Measurements from ENCODE around the gene VCAN. TPM values are rescaled to one million over a fixed set of nuclear protein-coding genes. Genes with fewer than 3 reads are reported as not detected.

VCAN gene
- total and polyA plus RNA-seq, 4 donors: 0.97 to 15.6 (median 4.8) TPM

- no peak for DNase-seq (ENCODE audit: low spot score)
- Histone ChIP-seq H3K4me3 (ENCODE audit: low read depth in 1 of 3, low read length in 3 of 3) (no peak overlapping the region), H3K27ac (ENCODE audit: low read depth in 1 of 2, low read length in 2 of 2) (no peak overlapping the region), H3K27me3 (ENCODE audit: control insufficient read depth in 4 of 4, insufficient read depth in 4 of 4, low read length in 3 of 4) (no peaks in the 10 kb centered on the region), H3K9me3 (ENCODE audit: control insufficient read depth in 4 of 4, low read length in 3 of 4) (no peaks in the 10 kb centered on the region), H3K36me3 (ENCODE audit: control insufficient read depth in 4 of 4, insufficient read depth in 3 of 4, low read depth in 1 of 4, low read length in 3 of 4) (no peaks in the 10 kb centered on the region), H3K4me1 (ENCODE audit: control insufficient read depth in 4 of 4, insufficient read depth in 4 of 4, low read length in 3 of 4) (no peaks in the 10 kb centered on the region), H3K9ac (ENCODE audit: low read depth in 1 of 2, low read length in 2 of 2) (no peak overlapping the region)
- TF ChIP-seq HNF4A (conservative IDR thresholded peaks at IDR 0.05) (no peak), RXRA (IDR thresholded peaks at IDR 0.05) (no peak), FOXA2 (IDR thresholded peaks at IDR 0.05) (no peak), TAF1 (conservative IDR thresholded peaks at IDR 0.05) (no peak), EGR1 (IDR thresholded peaks at IDR 0.05; ENCODE audit: low read depth in 2 of 2) (no peak), NR2F2 (IDR thresholded peaks at IDR 0.05) (no peak), SP1 (IDR thresholded peaks at IDR 0.05) (no peak), GABPA (IDR thresholded peaks at IDR 0.05 in 1 of 2, conservative IDR thresholded peaks at IDR 0.05 in 1 of 2) (no peak), RAD21 (IDR thresholded peaks at IDR 0.05) (no peak), FOXA1 (IDR thresholded peaks at IDR 0.05) (no peak), JUND (IDR thresholded peaks at IDR 0.05) (no peak), YY1 (IDR thresholded peaks at IDR 0.05) (no peak)
- TF ChIP-seq, protein P1, sequence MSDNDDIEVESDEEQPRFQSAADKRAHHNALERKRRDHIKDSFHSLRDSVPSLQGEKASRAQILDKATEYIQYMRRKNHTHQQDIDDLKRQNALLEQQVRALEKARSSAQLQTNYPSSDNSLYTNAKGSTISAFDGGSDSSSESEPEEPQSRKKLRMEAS (IDR thresholded peaks at IDR 0.05): no peak
- TF ChIP-seq, protein P2, sequence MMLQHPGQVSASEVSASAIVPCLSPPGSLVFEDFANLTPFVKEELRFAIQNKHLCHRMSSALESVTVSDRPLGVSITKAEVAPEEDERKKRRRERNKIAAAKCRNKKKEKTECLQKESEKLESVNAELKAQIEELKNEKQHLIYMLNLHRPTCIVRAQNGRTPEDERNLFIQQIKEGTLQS (IDR thresholded peaks at IDR 0.05): no peak
- TF ChIP-seq, protein P3, sequence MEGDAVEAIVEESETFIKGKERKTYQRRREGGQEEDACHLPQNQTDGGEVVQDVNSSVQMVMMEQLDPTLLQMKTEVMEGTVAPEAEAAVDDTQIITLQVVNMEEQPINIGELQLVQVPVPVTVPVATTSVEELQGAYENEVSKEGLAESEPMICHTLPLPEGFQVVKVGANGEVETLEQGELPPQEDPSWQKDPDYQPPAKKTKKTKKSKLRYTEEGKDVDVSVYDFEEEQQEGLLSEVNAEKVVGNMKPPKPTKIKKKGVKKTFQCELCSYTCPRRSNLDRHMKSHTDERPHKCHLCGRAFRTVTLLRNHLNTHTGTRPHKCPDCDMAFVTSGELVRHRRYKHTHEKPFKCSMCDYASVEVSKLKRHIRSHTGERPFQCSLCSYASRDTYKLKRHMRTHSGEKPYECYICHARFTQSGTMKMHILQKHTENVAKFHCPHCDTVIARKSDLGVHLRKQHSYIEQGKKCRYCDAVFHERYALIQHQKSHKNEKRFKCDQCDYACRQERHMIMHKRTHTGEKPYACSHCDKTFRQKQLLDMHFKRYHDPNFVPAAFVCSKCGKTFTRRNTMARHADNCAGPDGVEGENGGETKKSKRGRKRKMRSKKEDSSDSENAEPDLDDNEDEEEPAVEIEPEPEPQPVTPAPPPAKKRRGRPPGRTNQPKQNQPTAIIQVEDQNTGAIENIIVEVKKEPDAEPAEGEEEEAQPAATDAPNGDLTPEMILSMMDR (IDR thresholded peaks at IDR 0.05; ENCODE audit: low read depth, low read length, missing input control): no peak
- TF ChIP-seq, protein P4, sequence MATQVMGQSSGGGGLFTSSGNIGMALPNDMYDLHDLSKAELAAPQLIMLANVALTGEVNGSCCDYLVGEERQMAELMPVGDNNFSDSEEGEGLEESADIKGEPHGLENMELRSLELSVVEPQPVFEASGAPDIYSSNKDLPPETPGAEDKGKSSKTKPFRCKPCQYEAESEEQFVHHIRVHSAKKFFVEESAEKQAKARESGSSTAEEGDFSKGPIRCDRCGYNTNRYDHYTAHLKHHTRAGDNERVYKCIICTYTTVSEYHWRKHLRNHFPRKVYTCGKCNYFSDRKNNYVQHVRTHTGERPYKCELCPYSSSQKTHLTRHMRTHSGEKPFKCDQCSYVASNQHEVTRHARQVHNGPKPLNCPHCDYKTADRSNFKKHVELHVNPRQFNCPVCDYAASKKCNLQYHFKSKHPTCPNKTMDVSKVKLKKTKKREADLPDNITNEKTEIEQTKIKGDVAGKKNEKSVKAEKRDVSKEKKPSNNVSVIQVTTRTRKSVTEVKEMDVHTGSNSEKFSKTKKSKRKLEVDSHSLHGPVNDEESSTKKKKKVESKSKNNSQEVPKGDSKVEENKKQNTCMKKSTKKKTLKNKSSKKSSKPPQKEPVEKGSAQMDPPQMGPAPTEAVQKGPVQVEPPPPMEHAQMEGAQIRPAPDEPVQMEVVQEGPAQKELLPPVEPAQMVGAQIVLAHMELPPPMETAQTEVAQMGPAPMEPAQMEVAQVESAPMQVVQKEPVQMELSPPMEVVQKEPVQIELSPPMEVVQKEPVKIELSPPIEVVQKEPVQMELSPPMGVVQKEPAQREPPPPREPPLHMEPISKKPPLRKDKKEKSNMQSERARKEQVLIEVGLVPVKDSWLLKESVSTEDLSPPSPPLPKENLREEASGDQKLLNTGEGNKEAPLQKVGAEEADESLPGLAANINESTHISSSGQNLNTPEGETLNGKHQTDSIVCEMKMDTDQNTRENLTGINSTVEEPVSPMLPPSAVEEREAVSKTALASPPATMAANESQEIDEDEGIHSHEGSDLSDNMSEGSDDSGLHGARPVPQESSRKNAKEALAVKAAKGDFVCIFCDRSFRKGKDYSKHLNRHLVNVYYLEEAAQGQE (IDR thresholded peaks at IDR 0.05): no peak
- 77% methylated on average over 2 of the region's 2 CpGs for WGBS
These were observed 27.0 kb downstream of the VCAN start for GRCh38 chr5:83498585-83498984.

- Histone ChIP-seq H3K27me3 (ENCODE audit: control insufficient read depth in 4 of 4, insufficient read depth in 4 of 4, low read length in 3 of 4) (no peaks in the 10 kb centered on the region), H3K4me3 (ENCODE audit: low read depth in 1 of 3, low read length in 3 of 3) (no peak overlapping the region), H3K27ac (ENCODE audit: low read depth in 1 of 2, low read length in 2 of 2) (no peak overlapping the region), H3K36me3 (ENCODE audit: control insufficient read depth in 4 of 4, insufficient read depth in 3 of 4, low read depth in 1 of 4, low read length in 3 of 4) (no peaks in the 10 kb centered on the region), H3K9me3 (ENCODE audit: control insufficient read depth in 4 of 4, low read length in 3 of 4) (peaks cover 0 to 2% (median 0%) of the 10 kb centered on the region in 4 donors), H3K9ac (ENCODE audit: low read depth in 1 of 2, low read length in 2 of 2) (no peak overlapping the region), H3K4me1 (ENCODE audit: control insufficient read depth in 4 of 4, insufficient read depth in 4 of 4, low read length in 3 of 4) (no peaks in the 10 kb centered on the region)
- DNase-seq (ENCODE audit: low spot score): no peak
- TF ChIP-seq JUND (IDR thresholded peaks at IDR 0.05) (no peak), RXRA (IDR thresholded peaks at IDR 0.05) (no peak), EGR1 (IDR thresholded peaks at IDR 0.05; ENCODE audit: low read depth in 2 of 2) (no peak), HNF4A (conservative IDR thresholded peaks at IDR 0.05) (no peak), FOXA2 (IDR thresholded peaks at IDR 0.05) (no peak), GABPA (IDR thresholded peaks at IDR 0.05 in 1 of 2, conservative IDR thresholded peaks at IDR 0.05 in 1 of 2) (no peak), NR2F2 (IDR thresholded peaks at IDR 0.05) (no peak), HNF4G (IDR thresholded peaks at IDR 0.05) (no peak)
- TF ChIP-seq, protein P2 (IDR thresholded peaks at IDR 0.05): no peak
- TF ChIP-seq, protein P5, sequence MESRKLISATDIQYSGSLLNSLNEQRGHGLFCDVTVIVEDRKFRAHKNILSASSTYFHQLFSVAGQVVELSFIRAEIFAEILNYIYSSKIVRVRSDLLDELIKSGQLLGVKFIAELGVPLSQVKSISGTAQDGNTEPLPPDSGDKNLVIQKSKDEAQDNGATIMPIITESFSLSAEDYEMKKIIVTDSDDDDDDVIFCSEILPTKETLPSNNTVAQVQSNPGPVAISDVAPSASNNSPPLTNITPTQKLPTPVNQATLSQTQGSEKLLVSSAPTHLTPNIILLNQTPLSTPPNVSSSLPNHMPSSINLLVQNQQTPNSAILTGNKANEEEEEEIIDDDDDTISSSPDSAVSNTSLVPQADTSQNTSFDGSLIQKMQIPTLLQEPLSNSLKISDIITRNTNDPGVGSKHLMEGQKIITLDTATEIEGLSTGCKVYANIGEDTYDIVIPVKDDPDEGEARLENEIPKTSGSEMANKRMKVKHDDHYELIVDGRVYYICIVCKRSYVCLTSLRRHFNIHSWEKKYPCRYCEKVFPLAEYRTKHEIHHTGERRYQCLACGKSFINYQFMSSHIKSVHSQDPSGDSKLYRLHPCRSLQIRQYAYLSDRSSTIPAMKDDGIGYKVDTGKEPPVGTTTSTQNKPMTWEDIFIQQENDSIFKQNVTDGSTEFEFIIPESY (IDR thresholded peaks at IDR 0.05): no peak
- TF ChIP-seq, protein P3 (IDR thresholded peaks at IDR 0.05; ENCODE audit: low read depth, low read length, missing input control): no peak
- TF ChIP-seq, protein P4 (IDR thresholded peaks at IDR 0.05): no peak
These were observed 32.1 kb downstream of the VCAN start for GRCh38 chr5:83503662-83504061.

Data from liver (tissue), 9 donors.